Endothelial cell of umbilical vein (primary cell): ENCODE measurements around the gene RFESD. TPM values are rescaled to one million over a fixed set of nuclear protein-coding genes. Genes with fewer than 3 reads are reported as not detected.

Experiments used
- BruUV-seq: library from RNA; stranded (reverse); fragments of 400-500 nt; replicated peaks from 2 replicates; lab custom pipeline; 2021; lab: Mats Ljungman, UMichigan
- CTCF ChIA-PET: fragments of 300-600, 350-600 bp; sonication (Branson Sonifier 250); formaldehyde crosslinking; loops from one replicate; lab custom pipeline; 2021; ENCODE audit warnings: antibody characterized with exemption, inconsistent platforms; lab: Charles Lee
- POLR2A ChIA-PET: fragments of 300-600, 350-600 bp; sonication (Branson Sonifier 250); formaldehyde crosslinking; loops from one replicate; lab custom pipeline; 2021; ENCODE audit warnings: antibody characterized with exemption, inconsistent platforms; lab: Charles Lee
- DNase-seq: peaks from one replicate; pipeline ENCODE4 v3.0.0-alpha.2; 2011; ENCODE audit warnings: low read depth, low spot score
- FAIRE-seq: peaks from 2 replicates; lab custom pipeline; 2011; peaks lifted over from hg19 to GRCh38; lab: Jason Lieb, UNC
- H2AFZ ChIP-seq: 2 replicates; pipeline ENCODE4 v1.6.0; 2012; ENCODE audit warnings: low read depth, low read length, control low read depth, inconsistent platforms
- H3K27ac ChIP-seq: 2 replicates; pipeline ENCODE4 v1.5.1; 2011; ENCODE audit warnings: low read depth, mild to moderate bottlenecking, control low read depth, low read length, moderate library complexity; ENCODE audit not compliant: insufficient read depth
- H3K27me3 ChIP-seq, 2 experiments: 2 replicates each; pipeline versions ENCODE4 v1.6.0 to v1.6.1; 2011; ENCODE audit warnings: low read length in 2 of 2, mixed read lengths in 1 of 2; ENCODE audit not compliant: control insufficient read depth in 2 of 2, insufficient read depth in 2 of 2
- H3K36me3 ChIP-seq, 2 experiments: 2 replicates in 1 of 2; 3 replicates in 1 of 2; pipeline ENCODE4 v1.5.1; 2011; ENCODE audit warnings: low read length in 2 of 2, mild to moderate bottlenecking in 1 of 2, moderate library complexity in 1 of 2; ENCODE audit not compliant: control insufficient read depth in 2 of 2, insufficient read depth in 2 of 2; ENCODE audit errors: extremely low read depth in 1 of 2
- H3K4me1 ChIP-seq: 3 replicates; pipeline ENCODE4 v1.5.1; 2011; ENCODE audit warnings: mild to moderate bottlenecking, low read length; ENCODE audit not compliant: control insufficient read depth, insufficient read depth; ENCODE audit errors: extremely low read depth
- H3K4me2 ChIP-seq: 2 replicates; pipeline ENCODE4 v1.6.1; 2011; ENCODE audit warnings: low read length, control low read depth, mixed read lengths; ENCODE audit not compliant: insufficient read depth
- H3K4me3 ChIP-seq, 3 experiments: fragments of 200-600 bp in 1 of 3; sonication (generic), shearing (Covaris generic) in 1 of 3; replicated peaks in 1 of 3; 2 replicates each; pipeline ENCODE4 v1.5.1; 2011 to 2016; ENCODE audit warnings: control low read depth in 3 of 3, low read length in 3 of 3, mild to moderate bottlenecking in 2 of 3, inconsistent platforms in 1 of 3, low read depth in 1 of 3, moderate library complexity in 1 of 3; ENCODE audit not compliant: insufficient read depth in 1 of 3
- H3K79me2 ChIP-seq: 2 replicates; pipeline ENCODE4 v1.6.0; 2012; ENCODE audit warnings: low read length, inconsistent platforms; ENCODE audit not compliant: control insufficient read depth, insufficient read depth
- H3K9ac ChIP-seq: replicated peaks from 2 replicates; pipeline ENCODE3; 2011; ENCODE audit warnings: low read length, control low read depth; ENCODE audit not compliant: insufficient read depth; ENCODE audit errors: extremely low read depth
- H3K9me1 ChIP-seq: replicated peaks from 3 replicates; pipeline ENCODE4 v1.6.0; 2011; ENCODE audit warnings: mild to moderate bottlenecking, low read length; ENCODE audit not compliant: control insufficient read depth, insufficient read depth; ENCODE audit errors: extremely low read depth
- H3K9me3 ChIP-seq: replicated peaks from 2 replicates; pipeline ENCODE4 v1.5.1; 2012; ENCODE audit warnings: low read length, inconsistent platforms; ENCODE audit not compliant: control insufficient read depth, insufficient read depth
- H4K20me1 ChIP-seq: replicated peaks from 2 replicates; pipeline ENCODE3; 2011; ENCODE audit warnings: mild to moderate bottlenecking, low read length; ENCODE audit not compliant: control insufficient read depth, insufficient read depth; ENCODE audit errors: extremely low read depth
- EZH2 ChIP-seq: IDR thresholded peaks from 2 replicates; pipeline ENCODE4 v1.6.1; 2012; ENCODE audit warnings: borderline replicate concordance, low read depth, mild to moderate bottlenecking, moderate library complexity, low read length, inconsistent platforms; ENCODE audit not compliant: severe bottlenecking
- FOS ChIP-seq: IDR thresholded peaks from 2 replicates; pipeline ENCODE4 v1.6.1; 2011; ENCODE audit warnings: mild to moderate bottlenecking, low read length, moderate library complexity, borderline replicate concordance; ENCODE audit not compliant: insufficient read depth
- GATA2 ChIP-seq: IDR thresholded peaks from 2 replicates; pipeline ENCODE4 v1.7.0; 2011; ENCODE audit warnings: low read depth, mild to moderate bottlenecking, moderate library complexity, mixed read lengths, low read length; ENCODE audit not compliant: insufficient read length, insufficient read depth
- JUN ChIP-seq: IDR thresholded peaks from 2 replicates; pipeline ENCODE4 v1.6.1; 2011; ENCODE audit warnings: borderline replicate concordance, low read depth; ENCODE audit not compliant: insufficient read length, insufficient read depth
- MAX ChIP-seq: IDR thresholded peaks from 2 replicates; pipeline ENCODE4 v1.6.1; 2011; ENCODE audit not compliant: insufficient read depth, insufficient read length
- MYC ChIP-seq: IDR thresholded peaks from one replicate; pipeline ENCODE4 v1.6.1; 2011; ENCODE audit warnings: mild to moderate bottlenecking, low read depth, low read length
- POLR2A ChIP-seq: IDR thresholded peaks from 2 replicates; pipeline ENCODE4 v1.6.1; 2012; ENCODE audit warnings: low read depth, mild to moderate bottlenecking, control low read depth, low read length
- POLR2AphosphoS5 ChIP-seq: IDR thresholded peaks from 2 replicates; pipeline ENCODE4 v1.6.1; 2012; ENCODE audit warnings: low read depth, mild to moderate bottlenecking, control low read depth, low read length, moderate library complexity; ENCODE audit not compliant: insufficient read depth
- dilution Hi-C: fragments of 300-500 bp; cut with MboI; formaldehyde crosslinking; loops from one replicate; pipeline ENCODE4 v1.15.0; 2019; ENCODE audit warnings: low sequenced_read_pairs; ENCODE audit not compliant: extremely low pct_ligation_motif_present
- intact Hi-C: fragments of 100-400 bp; cut with micrococcal nuclease; formaldehyde crosslinking; loops from one replicate; pipeline ENCODE4 v1.10.0; 2022
- polyA plus RNA-seq, 4 experiments: library from polyadenylated mRNA; depleted of rRNA in 3 of 4; stranded (reverse) in 3 of 4; unstranded in 1 of 4; fragments of >200 nt; gene quantifications; 2 replicates each; pipeline versions ENCODE4 v1.2.1 to v1.2.3, GENCODE V29; 2011 to 2012; ENCODE audit warnings: missing spikeins in 1 of 4
- total RNA-seq: library from RNA; stranded (reverse); gene quantifications from 2 replicates; pipeline ENCODE4 v1.2.3, GENCODE V29; 2021
- TF ChIP-seq, protein P1 (sequence below), 2 donors: IDR thresholded peaks; 1 replicate in 1 of 2; 2 replicates in 1 of 2; pipeline ENCODE4 v1.5.1; 2011; ENCODE audit warnings: low read length in 2 of 2, mild to moderate bottlenecking in 2 of 2, moderate library complexity in 2 of 2, control low read depth in 1 of 2, inconsistent platforms in 1 of 2, low read depth in 1 of 2; ENCODE audit not compliant: insufficient read depth in 1 of 2; ENCODE audit errors: extremely low read depth in 1 of 2

RFESD gene
- total and polyA plus RNA-seq, 2 donors (not counting 3 experiments of a cell fraction or from before 2014, with no cell fraction given): 0.88 to 2.0 TPM

DNA sequence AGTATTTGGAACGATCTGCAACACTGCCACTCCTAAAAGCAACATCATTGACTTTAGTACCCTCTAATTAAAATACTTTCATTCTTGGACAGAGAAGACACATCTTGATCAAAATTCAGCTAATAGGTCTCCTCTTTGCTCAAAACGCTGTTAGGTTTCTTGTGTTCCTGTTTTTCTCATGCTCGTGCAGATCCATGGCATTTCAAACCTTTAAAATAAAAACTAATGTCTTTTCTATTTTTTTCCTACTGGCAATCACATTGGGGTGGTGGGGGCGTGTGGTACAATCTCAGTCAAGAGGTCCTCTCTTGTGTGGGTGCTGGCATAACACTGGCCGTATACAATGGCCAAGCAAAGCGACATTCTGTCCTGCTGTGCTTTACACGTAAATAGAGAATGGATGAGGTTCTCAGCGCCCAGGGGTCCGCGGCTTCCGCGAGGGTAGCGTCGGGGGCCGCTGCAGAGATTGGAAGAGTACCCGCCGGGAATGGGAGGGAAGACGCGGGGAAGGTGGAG, 27.0 kb upstream of the RFESD start:
- dilution Hi-C loops (no loop called here), intact Hi-C loops (loop anchor here (1.0 kb wide), 1 partner anchor 64 kb away; the partner anchor contains the start of gene ARSK)
- FAIRE-seq (no peak), DNase-seq (no peak)
- peak overlapping the region; percentile 18 to 54 (median 53) for H3K4me3 ChIP-seq
- BruUV-seq: no TSS peak
- TF ChIP-seq FOS (no peak), EZH2 (no peak), JUN (no peak), POLR2AphosphoS5 (no peak), MYC (no peak), MAX (no peak), POLR2A (no peak), GATA2 (no peak)
- TF ChIP-seq, protein P1, sequence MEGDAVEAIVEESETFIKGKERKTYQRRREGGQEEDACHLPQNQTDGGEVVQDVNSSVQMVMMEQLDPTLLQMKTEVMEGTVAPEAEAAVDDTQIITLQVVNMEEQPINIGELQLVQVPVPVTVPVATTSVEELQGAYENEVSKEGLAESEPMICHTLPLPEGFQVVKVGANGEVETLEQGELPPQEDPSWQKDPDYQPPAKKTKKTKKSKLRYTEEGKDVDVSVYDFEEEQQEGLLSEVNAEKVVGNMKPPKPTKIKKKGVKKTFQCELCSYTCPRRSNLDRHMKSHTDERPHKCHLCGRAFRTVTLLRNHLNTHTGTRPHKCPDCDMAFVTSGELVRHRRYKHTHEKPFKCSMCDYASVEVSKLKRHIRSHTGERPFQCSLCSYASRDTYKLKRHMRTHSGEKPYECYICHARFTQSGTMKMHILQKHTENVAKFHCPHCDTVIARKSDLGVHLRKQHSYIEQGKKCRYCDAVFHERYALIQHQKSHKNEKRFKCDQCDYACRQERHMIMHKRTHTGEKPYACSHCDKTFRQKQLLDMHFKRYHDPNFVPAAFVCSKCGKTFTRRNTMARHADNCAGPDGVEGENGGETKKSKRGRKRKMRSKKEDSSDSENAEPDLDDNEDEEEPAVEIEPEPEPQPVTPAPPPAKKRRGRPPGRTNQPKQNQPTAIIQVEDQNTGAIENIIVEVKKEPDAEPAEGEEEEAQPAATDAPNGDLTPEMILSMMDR (IDR thresholded peaks at IDR 0.05; ENCODE audit: extremely low read depth in 1 of 2, insufficient read depth in 1 of 2, low read depth in 1 of 2, low read length in 2 of 2): no peak
- H3K36me3 ChIP-seq: no peaks in the 10 kb centered on the region
- peak overlapping the region; percentile 89 for H3K4me2 ChIP-seq
- H3K27me3 ChIP-seq: no peaks in the 10 kb centered on the region
- H3K9me1 ChIP-seq: no peaks in the 10 kb centered on the region
- peak overlapping the region; percentile 89 for H2AFZ ChIP-seq
- H4K20me1 ChIP-seq: no peaks in the 10 kb centered on the region
- peak overlapping the region; percentile 6 for H3K27ac ChIP-seq
- POLR2A ChIA-PET: no interaction called here
- H3K9me3 ChIP-seq: no peaks in the 10 kb centered on the region
- H3K79me2 ChIP-seq: no peaks in the 10 kb centered on the region
- CTCF ChIA-PET: no interaction called here
- H3K4me1 ChIP-seq: peaks cover 23% of the 10 kb centered on the region
- peak overlapping the region; percentile 42 for H3K9ac ChIP-seq
